ENCODE measurements around the gene THADA. TPM values are rescaled to one million over a fixed set of nuclear protein-coding genes. Genes with fewer than 3 reads are reported as not detected.
A peak's percentile ranks its signal among the peaks of the same experiment; 100 is the strongest.
"Not testable (repeated sequence)": the region's sequence is repeated elsewhere in the genome, so short reads cannot be mapped to it uniquely, and the experiment has no call there.

The THADA gene
- total RNA-seq, 4 donors from 2014 or later: 32.5 to 41.6 (median 39.0) TPM

- DNase-seq (ENCODE audit: low spot score) (no peak), ATAC-seq (ENCODE audit: low FRiP score) (no peak)
- TF ChIP-seq, protein P1, sequence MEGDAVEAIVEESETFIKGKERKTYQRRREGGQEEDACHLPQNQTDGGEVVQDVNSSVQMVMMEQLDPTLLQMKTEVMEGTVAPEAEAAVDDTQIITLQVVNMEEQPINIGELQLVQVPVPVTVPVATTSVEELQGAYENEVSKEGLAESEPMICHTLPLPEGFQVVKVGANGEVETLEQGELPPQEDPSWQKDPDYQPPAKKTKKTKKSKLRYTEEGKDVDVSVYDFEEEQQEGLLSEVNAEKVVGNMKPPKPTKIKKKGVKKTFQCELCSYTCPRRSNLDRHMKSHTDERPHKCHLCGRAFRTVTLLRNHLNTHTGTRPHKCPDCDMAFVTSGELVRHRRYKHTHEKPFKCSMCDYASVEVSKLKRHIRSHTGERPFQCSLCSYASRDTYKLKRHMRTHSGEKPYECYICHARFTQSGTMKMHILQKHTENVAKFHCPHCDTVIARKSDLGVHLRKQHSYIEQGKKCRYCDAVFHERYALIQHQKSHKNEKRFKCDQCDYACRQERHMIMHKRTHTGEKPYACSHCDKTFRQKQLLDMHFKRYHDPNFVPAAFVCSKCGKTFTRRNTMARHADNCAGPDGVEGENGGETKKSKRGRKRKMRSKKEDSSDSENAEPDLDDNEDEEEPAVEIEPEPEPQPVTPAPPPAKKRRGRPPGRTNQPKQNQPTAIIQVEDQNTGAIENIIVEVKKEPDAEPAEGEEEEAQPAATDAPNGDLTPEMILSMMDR (IDR thresholded peaks at IDR 0.05): no peak
Measured at GRCh38 chr2:43556256-43556655, 39.6 kb downstream of the THADA start.

GRCh38 chr2:43553341-43553855 lies 42.4 kb downstream of the THADA start:
- ATAC-seq (ENCODE audit: low FRiP score): no peak
- TF ChIP-seq, protein P1 (IDR thresholded peaks at IDR 0.05): no peak
- DNase-seq (ENCODE audit: low spot score): no peak

GRCh38 chr2:43551990-43552389 lies 43.8 kb downstream of the THADA start:
- ATAC-seq (ENCODE audit: low FRiP score): no peak
- DNase-seq (ENCODE audit: low spot score): no peak
- TF ChIP-seq, protein P1 (IDR thresholded peaks at IDR 0.05): no peak

- not testable (repeated sequence) for DNase-seq (ENCODE audit: low spot score); ATAC-seq (ENCODE audit: low FRiP score)
Measured at GRCh38 chr2:43548381-43548780, 47.5 kb downstream of the THADA start.

DNA sequence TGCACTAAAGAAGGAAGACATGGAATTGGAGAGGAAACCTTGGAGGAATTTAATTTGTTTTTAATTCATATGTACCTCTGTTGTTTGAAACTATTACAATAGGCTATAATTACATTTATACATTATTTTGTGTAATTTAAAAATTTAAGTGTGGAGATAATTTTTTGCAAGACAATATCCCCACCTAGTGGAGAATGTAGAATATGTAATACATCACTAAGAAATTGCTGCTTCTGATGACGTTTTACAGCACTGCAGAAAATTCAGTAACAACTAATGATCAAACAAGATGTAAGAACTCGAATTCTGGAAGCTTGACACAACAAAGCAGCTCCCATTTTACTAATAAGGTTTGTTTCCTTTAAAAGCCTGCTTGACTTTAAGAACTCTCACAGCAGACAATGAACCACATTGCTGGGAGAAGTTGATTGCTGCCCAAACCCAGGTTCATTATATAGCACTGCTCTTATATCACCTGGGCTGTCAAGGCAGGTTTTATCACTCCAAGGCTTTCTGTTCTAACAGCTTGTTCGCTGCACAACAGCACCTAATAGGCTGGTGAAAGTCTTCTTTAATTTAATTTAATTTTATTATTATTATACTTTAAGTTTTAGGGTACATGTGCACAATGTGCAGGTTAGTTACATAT lies 53.4 kb downstream of the THADA start:
- DNase-seq (ENCODE audit: low spot score) (no peak), ATAC-seq (ENCODE audit: low FRiP score) (peak; percentile 64)
- TF ChIP-seq, protein P1 (IDR thresholded peaks at IDR 0.05): peak in 1 of 3 donors; percentile 6

DNA sequence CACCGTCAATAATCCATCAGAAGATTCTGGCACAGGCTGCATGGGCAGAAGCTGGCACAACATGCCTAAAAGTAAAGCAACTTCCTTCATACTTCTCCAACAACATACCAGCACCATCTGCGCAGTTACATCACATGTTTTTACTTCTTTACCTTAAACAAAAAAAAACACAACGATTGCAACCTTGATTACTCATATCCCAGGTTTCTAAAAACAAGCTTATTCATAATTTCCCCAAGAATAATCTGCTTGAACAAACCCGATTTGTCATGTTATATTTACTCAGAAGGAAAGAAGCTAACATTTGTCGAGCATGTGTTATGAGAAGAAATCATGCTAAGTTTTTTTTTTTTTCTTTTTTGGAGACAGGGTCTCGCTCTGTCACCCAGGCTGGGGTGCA lies 54.7 kb downstream of the THADA start:
- DNase-seq (ENCODE audit: low spot score) (no peak), ATAC-seq (ENCODE audit: low FRiP score) (no peak)
- TF ChIP-seq, protein P1 (IDR thresholded peaks at IDR 0.05): no peak

DNA sequence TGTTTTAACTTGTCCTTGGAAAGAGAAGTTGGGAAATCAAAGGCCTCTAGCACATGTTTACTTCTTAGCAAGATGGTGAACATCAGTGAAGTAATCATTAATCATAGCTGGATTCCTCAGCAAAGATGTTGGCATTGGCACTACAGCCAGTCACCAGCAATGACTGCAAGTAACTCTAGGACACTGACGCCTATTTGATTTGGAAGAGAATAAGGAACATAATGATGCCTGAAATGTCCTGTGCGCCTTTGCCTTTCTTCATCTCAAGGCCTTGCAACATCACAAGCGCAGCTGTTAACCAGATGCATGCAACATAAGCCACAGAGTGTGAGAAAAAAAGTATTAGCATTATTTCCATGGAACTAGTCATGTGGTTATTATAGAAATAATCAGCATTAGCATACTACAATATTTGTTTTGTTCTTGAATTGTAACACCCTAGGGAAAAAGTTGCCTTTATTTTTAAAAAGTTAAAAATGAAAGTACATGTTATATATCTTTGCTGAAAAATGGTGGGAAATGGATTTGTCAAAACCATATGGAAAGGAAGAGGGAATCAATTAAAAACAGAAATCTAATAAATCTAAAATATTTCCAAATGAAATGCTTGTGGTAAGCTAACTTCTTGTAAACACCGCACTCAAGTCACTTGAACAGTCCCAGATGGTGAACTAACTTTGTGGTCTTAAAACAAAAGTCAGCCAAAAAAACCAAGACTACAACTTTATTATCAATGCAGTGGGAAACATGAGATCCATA lies 55.6 kb downstream of the THADA start:
- DNase-seq (ENCODE audit: low spot score): peak; percentile 38
- ATAC-seq (ENCODE audit: low FRiP score): peak; percentile 85
- TF ChIP-seq, protein P1 (IDR thresholded peaks at IDR 0.05): no peak

Data from omental fat pad (tissue), 4 donors.